Stimulated activated CD8-positive, alpha-beta memory T cell treated with anti-CD3 and anti-CD28 coated beads, Interleukin-4, amount 100 ng/mL, for 4 hours (primary cell): ENCODE measurements around the gene BCAS3.

Source experiments
- DNase-seq, 2 donors: peaks; one replicate each; pipeline ENCODE4 v3.0.0-alpha.2; 2020; ENCODE audit warnings: low read depth in 2 of 2, low spot score in 1 of 2

The BCAS3 gene

DNA sequence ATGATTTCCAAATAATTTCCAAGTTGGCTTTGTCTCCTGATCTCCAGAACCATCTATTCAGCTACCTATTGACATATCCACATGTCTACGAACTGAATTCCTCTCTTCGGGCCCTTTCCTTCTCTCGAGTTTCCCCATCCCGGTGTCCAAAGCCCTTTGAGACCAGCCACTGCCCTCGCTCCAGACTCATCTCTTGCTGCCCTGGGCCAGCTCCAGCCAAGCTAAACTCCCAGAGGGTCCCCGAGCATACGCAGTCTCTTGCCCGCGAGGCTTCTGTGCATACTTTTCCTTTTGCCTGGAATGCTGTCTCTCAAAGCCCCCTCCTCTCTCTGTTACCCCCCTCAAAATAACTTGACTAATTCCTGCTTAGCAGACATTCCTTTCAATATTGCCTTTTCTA, 694.8 kb downstream of the BCAS3 start:
- DNase-seq = no peak

DNA sequence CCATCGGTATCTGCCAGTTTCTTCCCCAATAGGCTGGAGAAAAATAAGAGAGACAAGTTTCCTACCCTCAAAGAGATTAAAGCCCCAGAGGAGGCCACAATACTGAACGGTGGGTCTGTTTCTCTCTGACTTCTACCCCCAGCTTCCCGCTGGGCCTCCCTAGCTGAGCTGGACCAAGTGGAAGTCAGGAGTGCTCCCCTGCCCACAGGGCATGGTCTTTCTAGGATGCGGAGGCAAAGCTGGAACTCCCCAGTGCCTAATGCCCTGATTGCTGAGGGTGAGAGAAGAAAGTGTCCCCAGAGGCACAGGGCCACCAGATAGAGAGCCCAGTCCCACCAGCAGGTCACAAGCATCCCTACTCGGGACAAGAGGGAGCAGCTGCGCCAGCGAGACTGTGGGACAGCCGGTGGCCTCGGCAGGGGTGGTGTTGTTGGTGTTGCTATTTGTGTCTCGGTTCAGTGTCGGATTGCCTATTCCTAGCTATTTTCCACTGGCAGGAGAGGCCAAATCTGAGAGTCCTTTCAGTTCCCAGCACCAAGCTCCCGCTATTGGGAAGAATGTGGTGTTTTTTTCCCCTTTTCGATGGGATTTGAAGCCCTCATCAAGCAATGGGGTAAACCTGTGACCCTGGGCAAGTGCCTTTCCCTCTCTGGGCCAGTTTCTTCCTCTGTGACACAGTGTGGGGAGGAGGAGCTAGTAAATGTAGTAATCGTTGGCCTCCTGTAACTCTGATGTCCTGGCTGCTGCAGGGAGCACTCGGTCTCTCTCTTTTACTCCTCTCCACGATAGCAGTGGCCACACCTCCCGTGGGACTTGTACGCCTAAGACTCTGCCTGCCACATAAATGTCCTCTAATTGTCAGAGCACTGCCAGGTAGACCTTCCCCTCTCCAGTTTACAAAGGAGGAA, 699.5 kb downstream of the BCAS3 start:
- DNase-seq = no peak

DNA sequence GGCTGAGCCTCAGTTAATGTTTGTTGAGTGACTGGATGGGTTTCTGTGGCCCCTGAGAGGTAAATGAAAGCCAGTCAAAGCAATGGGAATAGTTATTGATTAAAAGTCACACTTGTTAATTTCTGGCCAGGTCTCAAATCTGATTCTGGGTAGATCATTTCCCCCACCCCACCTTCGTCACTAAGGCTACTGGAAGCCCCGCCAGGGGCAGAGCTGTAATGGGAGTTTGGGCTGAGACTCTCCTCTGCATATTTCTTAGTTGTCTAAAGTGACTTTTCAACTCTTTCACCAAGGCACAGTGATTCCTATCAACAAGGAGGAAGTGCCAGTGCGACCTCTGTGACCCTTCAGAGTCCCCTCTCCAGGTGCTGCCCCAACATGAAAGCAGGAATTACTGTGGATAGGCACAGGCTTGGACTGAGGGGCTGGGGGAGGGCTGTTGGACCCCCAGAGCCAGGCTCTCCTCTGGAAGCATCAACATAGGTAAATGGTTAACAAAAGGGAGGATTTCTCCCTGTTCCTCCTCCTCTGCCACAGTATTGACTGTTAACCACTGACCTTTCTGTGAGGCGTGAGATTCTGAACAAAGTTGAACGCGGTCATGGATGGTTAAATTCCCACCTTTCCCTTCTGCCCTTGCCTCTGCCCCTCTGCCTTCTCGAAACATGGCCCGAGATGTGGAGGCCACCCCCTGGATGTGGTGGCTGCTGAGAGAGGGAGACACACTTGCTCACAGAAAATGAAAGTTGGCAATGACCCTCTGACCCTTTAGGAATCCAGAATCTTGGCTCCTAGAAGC, 701.2 kb downstream of the BCAS3 start:
- DNase-seq = no peak

DNA sequence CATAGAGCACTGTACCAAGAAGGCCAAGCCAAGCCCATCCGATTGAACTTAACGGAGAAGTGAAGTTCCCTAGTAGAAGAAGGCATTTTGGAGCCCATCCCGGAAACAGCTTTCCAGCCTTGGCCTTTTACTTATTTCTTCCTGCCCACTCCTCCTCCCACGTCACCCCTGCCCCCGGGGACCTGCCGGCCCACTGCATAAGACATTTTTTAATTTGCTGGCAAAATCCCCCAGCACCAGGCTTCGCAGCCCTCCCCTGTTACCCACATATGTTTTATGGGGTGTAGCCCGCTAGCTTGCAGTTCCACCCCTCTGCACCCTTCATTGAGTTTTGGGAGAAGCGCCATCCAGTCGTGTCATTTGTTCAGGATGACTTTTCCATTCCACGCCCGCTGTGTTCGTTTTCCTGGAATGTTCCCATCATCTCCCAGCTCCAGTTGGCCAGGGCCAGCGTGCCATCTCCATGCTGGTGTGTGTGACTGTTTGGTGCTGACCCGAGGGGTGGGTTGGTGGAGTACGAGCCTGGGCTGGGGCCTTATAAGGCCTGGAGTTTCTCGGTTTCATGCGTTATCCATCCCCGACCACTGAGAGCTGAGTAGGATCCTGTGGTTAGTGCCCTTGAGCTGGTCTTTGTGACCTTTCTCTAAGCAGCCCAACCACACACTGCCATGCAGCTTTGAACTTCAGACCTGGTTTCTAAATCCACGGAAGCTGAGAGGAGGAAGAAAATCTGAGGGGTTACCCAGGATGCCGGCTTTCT, 702.0 kb downstream of the BCAS3 start:
- DNase-seq = no peak

DNA sequence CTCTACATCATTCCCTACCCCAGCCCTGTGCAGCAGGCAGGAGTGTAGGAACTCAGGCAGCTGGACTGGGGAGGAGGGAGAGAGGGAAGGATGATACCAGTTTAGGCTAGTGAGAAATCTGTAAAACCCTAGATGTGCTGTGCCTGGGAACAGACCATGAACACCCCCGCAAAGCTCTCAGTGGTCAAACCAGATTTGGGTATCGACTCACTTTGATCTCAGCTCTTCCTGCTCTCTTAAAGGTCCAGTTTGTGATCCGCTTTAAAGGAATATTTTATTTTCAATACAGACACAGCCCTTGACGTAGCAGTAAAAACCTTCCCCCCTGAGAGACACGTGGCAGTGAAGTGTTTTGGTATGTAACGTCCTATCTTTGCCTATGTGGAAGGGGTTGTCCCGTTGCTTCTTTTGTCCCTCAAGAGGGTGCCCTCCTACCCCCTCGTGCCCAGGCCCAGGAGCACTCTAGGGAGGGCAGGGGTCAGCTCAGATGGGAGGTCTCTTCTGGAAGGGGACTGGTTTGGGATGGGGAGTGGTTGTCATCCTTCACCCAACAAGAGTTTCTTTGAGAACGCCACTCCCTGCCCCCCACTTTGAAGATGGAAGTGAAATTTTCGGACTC, 702.7 kb downstream of the BCAS3 start:
- no peak for DNase-seq

DNA sequence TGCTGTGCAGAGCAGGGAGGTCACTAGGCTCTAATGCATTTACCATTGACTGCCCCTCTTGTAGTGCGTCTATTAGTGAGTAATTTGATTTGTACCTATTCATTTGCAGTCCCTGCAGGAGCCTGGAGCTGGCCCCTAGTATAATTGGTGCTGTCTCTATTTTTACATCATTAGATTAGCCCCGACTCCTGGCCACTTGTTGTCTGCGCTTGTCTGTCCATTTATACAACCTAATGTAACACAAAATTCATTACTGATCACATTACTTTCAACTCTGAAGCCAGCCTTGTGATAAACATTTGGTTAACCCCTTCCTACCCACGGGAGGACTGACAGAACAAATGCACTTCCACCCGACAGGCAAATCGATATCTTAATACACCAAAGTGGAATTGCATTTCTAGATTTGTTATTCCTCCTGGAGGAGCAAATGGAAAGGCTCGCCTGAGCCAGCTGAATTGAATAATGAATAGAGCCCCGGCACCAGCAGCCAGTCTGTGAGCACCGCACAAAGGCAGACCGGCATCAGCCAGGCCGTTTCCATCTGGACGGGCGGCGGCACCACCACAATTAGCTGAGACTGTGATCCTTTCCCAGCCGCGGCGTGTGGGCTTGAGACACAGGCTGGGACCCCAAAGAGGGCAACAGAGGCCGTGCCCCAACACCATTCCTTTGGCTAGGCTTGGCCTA, 703.3 kb downstream of the BCAS3 start:
- DNase-seq = no peak

DNA sequence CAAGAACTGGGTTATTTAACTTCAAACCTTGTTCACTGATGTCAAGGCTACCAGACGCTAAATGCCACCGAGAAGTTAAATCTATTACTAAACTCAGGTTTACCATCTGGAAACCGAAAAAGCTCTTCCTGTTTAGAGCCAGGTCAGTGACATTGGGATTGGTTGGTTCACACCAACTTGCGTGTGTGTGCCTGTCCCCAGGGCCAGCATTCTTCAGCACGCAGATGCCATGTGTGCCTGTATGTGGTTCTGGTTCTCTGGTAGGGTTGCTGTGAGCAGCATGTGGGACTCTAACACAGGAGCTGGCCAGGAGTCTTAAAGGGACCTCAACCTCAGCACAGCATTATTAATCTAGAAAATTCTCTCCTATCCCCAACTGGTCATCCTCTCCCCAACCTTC, 703.9 kb downstream of the BCAS3 start:
- DNase-seq = no peak

DNA sequence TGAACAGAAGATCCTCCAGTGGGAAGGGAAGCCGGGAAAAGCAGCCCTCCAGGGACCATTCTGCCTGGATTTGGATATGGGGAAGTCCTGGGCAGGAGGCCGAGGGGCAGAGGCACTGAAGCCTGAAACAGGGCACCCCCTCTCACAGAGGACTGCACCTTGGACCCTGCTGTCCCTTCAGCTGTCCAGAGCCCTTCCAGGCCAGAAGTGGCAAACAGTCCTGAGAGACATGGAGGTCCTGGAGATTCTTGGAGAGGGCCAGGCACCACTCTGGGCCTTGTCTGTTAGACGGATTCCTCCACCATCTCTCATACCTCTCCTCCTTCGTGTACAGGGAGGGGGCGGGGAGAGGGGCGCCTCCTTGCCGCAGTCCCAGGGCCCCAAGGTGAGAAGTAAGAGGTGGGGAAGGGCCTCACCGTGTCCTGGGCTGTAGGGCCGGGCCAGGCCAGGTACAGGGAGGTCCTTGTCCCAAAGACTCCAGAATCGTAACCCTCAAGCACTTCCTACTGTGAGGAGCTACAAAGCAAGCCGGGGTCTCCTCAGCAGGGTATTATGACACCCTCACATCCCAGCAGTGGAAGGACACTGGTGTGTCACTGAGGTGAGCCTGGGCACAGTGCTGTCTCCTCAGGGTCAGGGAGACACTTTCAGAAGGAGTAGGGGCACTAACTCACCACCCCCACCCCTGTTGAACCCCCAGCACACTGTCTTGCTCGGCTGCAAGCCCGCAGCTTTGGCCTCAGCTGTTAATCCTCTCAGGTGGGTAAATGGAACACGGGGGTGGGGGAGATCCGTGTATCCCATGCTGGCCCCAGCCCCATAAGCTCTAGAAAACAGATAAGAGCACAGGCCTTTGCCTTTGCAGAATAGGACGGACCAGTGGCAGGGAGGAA, 705.4 kb downstream of the BCAS3 start:
- no peak for DNase-seq

DNA sequence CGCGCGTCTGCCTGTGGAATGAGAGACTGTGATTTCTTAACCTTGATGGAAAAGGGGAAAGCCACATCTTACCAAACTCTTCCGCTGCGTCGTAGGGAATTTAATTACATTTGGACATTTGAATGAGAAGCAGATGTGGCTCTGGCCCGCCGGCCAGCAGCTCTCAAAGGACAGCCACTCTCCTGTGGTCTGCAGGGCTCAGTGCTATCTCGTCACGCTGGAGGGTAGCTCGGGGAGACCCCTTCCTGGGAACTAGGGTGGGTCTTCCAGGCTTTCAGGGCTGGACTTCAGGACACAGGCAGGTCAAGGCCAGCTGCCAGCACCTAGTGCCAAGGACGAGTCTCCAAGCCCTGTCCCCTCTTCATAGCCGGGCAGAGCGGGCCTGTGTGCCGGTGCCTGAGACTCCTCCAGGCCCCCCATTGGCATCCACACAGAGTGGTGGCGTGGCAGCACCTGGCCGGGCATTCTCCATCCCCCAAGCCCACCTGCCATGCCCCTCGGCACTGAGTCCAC, 706.1 kb downstream of the BCAS3 start:
- no peak for DNase-seq

DNA sequence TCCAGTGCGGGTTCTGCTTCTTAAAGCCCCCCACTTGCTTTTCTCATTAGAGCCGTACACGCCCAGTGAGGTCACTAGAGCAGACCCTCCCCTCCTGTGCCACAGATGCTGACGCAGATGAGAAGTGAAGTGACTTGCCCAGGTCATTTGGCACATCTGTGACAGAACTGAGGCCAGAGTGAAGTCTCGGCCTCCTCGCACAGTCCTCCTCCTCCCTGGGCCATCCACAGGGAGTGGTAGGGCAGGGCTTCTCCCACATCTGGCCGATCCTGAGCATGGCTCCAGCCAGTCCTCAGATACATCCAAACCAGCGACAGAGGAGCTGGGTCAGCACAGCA, 706.7 kb downstream of the BCAS3 start:
- no peak for DNase-seq

DNA sequence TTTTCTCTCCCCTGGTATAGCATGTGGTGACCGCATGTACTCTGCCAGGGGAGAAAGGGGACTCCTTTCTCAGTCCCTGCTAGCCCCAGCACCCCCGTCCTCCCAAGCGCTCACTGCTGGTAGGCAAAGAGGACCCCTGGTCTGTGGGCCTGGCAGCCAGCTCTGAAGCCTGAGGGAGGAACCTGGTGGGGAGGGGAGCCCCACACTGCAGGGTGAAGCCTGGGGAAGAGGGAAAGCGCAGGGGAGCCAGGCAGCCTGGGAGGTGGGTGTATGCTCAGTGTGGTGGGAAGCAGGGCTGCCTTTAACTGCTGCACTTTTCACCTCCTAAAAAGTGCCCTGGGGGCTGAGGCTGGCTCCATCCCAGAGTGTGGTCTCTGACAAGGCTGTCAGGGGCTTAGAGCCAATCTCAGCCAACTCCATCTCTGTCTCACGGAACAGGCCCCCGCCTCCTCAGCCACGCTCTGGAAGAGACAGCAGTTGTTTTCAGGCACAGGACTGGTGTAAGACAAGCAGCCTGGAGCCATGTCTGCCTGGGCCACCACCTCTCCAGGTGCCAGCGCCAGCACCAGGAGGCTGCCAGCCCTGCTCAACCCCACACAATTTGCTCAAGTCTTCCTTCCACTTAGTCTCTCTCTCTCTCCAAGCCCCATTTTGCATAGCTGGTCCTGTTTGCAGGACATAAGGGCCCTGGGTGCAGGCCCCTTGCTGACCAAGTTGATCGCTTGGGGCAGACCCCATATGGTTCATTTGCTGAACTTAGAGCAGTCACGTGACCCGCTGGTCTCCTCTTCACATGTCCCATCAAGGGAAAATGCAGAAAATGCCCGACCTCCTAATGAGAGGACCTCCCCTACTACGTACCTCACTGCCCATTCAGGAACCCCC, 707.3 kb downstream of the BCAS3 start:
- no peak for DNase-seq

DNA sequence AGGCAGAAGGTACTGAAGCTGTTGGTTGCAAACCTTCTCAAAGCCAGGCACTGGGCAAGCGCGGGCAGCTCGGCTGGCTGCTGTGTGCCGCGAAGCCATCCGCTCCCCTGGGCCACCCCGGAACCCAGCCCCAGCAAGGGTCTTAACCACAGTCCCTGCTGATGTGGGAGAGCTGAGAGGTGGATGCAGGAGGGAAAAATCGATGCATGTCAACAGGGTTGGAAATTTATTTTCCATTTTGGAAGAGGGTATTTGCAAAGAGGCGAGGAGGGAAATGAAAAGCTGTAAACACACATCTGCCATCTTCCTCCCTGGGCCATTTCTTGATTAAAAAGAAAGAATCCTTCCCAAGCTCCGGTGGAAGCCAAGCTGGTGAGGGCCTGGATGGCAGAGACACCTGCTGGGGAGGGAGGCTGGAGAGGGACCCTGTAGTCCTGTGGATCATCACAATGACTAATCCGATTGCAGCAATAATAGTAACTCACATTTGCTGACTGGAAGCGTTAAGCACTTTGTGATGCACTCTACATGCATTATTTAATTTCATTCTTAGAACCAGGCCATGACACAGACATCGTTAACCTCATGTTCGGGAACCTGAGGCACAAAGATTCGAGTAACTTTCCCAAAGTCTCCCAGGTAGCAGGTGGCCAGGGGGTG, 708.1 kb downstream of the BCAS3 start:
- DNase-seq = no peak

DNA sequence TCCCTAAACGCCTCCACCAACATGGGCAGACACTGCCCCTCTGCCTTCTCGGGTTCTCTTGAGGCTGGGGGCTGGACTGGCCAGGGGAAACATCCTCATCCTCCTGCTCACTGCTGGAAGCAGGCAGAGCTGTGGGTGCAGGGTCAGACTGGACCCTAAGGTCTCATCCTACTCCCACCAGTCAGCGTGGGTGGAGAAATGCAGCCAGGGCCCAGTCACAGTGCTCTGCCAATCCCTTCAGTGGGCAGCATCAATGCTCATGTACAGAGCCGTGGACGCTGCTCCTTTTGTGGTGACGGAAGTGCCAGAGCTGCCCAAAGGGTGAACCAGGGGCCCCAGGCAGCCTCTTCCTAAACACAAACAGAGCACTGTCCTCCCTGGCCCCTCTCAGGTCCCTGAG, 708.6 kb downstream of the BCAS3 start:
- no peak for DNase-seq

DNA sequence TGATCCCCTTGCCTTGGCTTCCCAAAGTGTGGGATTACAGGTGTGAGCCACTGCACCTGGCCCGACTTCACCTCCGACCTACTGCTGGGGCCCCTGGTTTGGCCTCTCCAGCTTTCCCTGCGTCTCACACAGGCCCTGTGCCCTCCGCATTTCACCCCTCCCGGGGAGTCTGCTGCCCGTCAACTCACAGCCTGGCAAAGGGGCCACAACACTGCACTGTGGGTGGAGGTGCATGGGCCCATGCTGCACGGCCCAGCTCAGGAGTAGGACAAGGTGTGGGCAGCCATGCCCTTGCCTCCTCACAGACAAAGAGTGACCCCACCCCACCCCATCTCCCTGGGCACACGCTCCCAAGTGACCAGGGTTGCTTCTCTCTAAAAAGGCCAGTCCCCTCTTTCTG, 709.4 kb downstream of the BCAS3 start:
- no peak for DNase-seq

DNA sequence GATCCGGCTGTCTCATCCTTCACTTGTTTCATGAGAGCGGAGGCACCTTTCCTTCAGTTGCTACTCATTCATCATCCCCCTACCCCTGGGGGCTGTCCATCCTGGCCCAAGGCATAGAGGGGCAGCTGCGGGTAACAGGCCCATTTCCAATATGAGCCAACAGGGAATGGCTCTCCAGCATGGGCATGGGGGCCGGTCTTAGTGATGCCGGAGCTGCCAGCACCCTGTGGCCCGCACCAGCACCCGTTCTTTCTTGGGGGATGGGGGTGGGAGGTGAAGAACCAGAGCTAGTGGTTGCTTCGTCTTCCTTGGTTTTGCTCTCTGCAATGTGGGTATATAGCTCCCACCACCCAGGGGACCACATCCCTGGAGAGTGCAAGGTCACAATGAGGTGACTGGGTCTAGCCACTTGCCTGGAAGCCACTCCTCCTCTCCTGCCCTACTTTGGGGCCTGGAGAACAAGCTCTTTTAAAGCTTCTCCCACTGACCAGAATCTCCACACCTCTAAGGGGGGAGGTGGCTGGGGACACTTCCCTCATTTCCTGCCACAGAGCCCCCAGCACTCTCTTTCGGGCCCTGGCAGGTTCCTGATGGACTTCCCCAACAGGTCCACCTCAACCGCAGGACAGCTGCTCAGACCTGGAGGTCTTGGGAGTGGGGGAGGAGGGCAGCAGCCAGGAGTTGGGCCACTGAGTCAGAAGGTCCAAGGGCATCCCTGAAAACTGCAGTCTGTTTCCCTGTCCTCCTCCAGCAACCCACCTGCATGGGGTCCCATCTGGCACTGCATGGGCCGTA, 710.1 kb downstream of the BCAS3 start:
- no peak for DNase-seq

DNA sequence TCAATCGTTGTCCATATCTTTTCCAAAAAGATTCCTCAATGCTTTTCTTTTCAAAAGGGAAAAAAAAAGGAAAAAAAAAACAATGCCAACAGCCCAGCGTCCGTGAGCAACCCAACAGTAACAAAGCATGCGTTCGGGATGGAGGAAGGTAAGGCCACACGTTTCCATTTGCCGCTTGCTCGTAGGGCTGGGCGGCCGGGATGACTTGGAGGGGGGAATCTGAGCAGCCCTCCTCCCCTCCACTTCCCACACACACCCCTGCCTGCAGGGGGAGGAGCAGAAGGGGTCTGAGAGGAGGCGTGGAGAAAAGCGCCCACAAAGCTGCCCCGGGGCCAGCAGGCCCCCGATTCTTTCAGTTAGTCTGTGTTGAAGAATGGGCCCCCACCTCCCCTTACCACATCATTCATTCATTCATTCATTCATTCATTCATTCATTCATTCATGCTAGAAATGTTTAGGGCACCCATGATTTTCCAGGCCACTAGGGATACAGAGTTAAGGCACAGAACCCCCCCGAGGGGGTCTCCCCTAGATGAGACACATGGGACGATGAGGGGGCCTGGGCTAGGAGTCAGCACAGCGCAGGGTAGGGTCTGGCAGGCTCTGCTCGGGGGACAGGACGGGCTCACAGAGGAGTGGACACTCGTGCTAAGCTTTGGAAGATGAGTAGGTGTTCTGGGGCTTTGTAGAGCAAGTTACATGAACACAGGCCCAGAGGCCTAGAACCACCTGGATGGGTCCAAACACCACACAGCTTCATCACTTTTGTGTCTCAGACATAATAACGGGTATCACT, 711.1 kb downstream of the BCAS3 start:
- no peak for DNase-seq
